Mononuclear cell (primary cell): Measurements from ENCODE around the gene C3. TPM values are rescaled to one million over a fixed set of nuclear protein-coding genes. Genes with fewer than 3 reads are reported as not detected.
"Not testable (repeated sequence)": the region's sequence is repeated elsewhere in the genome, so short reads cannot be mapped to it uniquely, and the experiment has no call there.

ENCODE experiments used
- H3K27me3 ChIP-seq: 2 replicates; pipeline ENCODE4 v1.6.0; 2011; ENCODE audit warnings: low read length, control low read depth; ENCODE audit not compliant: insufficient read depth
- H3K4me1 ChIP-seq: 2 replicates; pipeline ENCODE4 v1.5.1; 2011; ENCODE audit warnings: mild to moderate bottlenecking, low read length, control low read depth; ENCODE audit not compliant: insufficient read depth
- H3K4me3 ChIP-seq: 2 replicates; pipeline ENCODE4 v1.5.1; 2011; ENCODE audit warnings: mild to moderate bottlenecking, low read length, moderate library complexity
- H3K9me3 ChIP-seq: 2 replicates; pipeline ENCODE4 v1.5.1; 2011; ENCODE audit warnings: low read depth, mild to moderate bottlenecking, control low read depth, low read length
- total RNA-seq: library from RNA; depleted of rRNA; stranded (reverse); fragments of >200 nt; gene quantifications from one replicate; pipeline ENCODE4 v1.2.3, GENCODE V29; 2012

C3 gene
- total RNA-seq, 1 donor, result 3.1 TPM

GRCh38 chr19:6685482-6685881 is 35.0 kb downstream of the C3 start:
- Histone ChIP-seq H3K4me3 (no peak overlapping the region), H3K4me1 (peaks cover 18% of the 10 kb centered on the region), H3K27me3 (no peaks in the 10 kb centered on the region), H3K9me3 (no peaks in the 10 kb centered on the region)

DNA sequence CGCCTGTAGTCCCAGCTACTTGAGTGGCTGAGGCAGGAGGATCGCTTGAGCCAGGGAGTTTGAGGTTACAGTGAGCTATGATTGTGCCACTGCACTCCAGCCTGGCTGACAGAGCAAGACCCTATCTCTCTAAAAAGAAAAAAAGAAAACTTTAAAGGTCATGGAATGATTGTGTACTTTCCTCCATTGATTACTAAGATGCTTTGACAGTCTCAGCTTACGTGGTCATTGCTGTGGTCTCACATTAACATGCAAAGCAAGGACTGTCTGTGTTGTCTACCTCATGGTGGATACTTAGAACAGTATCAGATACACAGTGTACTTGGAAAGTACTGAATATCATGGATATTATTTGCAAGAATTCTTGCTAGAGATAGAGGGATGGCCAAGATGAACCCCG is 36.5 kb downstream of the C3 start:
- Histone ChIP-seq H3K9me3 (no peaks in the 10 kb centered on the region), H3K27me3 (no peaks in the 10 kb centered on the region), H3K4me1 (peaks cover 23% of the 10 kb centered on the region), H3K4me3 (no peak overlapping the region)

- no peaks in the 10 kb centered on the region for H3K27me3 ChIP-seq
- no peaks in the 10 kb centered on the region for H3K9me3 ChIP-seq
- H3K4me1 ChIP-seq, result peaks cover 31% of the 10 kb centered on the region
- H3K4me3 ChIP-seq, result no peak overlapping the region
Observed at GRCh38 chr19:6682607-6683128, 37.8 kb downstream of the C3 start.

- Histone ChIP-seq H3K27me3 (no peaks in the 10 kb centered on the region), H3K4me3 (no peak overlapping the region), H3K9me3 (no peaks in the 10 kb centered on the region), H3K4me1 (peaks cover 23% of the 10 kb centered on the region)
Observed at GRCh38 chr19:6680141-6680540, 40.3 kb downstream of the C3 start.

- H3K4me1 ChIP-seq, result peaks cover 33% of the 10 kb centered on the region
- no peaks in the 10 kb centered on the region for H3K9me3 ChIP-seq
- H3K4me3 ChIP-seq, result no peak overlapping the region
- no peaks in the 10 kb centered on the region for H3K27me3 ChIP-seq
Observed at GRCh38 chr19:6679139-6679538, 41.3 kb downstream of the C3 start.

GRCh38 chr19:6678690-6679109 is 41.8 kb downstream of the C3 start:
- H3K27me3 ChIP-seq, result no peaks in the 10 kb centered on the region
- no peaks in the 10 kb centered on the region for H3K9me3 ChIP-seq
- H3K4me3 ChIP-seq, result no peak overlapping the region
- peaks cover 37% of the 10 kb centered on the region for H3K4me1 ChIP-seq

DNA sequence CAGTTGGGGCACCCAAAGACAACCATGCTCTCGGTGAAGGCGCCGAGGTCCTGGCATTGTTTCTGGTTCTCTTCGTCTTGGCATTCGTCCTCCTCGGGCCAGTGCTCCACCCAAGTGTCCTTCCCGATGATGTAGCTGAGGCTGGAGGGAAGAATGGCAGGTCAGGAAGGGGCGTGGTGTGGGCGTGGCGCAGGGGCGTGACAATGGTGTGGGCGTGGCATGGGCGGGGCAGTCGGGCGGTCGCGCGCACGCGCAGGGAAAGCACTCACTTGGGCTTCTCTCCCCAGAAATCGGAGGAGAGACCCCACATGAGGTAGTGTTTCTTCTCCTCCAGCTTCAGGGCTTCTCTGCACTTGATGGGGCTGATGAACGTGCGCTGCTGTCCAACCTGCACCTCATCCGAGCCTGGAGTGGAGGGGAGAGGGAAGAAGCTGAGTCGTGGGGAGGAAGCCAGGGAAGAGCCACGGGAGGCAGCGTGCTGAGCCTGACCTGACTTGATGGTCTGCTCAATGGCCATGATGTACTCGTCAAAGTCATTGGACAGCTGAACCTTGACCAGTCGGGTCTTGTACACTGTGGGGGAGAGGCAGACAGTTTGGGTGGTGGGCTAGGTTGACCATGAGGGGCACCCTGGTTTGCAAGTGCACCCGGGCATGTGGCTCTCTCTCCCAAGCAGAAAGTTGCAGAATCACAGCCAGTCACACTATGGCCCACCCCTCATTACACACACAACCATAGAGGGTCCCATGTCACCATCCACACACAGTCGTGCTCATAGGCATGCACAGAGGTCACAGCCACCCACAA is 42.4 kb downstream of the C3 start:
- Histone ChIP-seq H3K4me1 (peaks cover 37% of the 10 kb centered on the region), H3K27me3 (no peaks in the 10 kb centered on the region), H3K9me3 (no peaks in the 10 kb centered on the region), H3K4me3 (no peak overlapping the region)

DNA sequence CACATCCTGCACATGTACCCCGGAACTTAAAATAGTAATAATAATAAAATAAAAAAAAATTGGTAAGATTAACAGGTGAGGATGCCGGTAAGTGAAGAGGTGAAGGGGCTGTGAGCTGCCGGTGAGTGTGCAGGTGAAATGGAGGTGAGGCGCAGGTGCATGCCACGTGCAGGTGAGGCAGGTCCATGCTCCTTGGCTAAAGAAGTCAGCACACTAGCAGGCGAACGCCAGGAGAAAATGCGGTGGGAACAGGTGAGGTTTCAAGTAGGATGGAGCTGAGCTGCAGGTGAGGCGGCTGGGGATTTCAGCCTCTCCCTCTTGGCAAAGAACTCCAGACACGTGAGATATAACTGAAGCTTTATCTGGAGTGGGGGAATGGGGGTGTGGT is 43.0 kb downstream of the C3 start:
- H3K4me3 ChIP-seq, result no peak overlapping the region
- H3K27me3 ChIP-seq, result no peaks in the 10 kb centered on the region
- peaks cover 37% of the 10 kb centered on the region for H3K4me1 ChIP-seq
- H3K9me3 ChIP-seq, result no peaks in the 10 kb centered on the region

DNA sequence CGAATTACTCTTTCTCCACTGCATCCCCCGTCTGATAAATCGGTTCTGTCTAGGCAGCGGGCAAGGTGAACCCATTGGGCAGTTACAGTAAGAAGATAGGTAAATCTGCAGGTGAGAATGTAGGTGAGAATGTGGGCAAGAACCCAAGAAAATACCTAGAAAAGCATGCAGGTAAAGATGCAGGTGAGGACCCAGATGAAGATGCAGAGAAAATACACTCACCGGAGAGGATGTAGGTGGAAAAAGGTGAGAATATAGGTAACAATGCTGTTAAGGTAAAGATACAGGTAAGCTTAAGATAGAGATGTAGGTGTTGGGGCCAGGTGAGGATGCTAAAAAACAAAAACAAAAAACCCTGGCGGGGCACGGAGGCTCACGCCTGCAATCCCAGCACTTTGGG is 44.2 kb downstream of the C3 start:
- Histone ChIP-seq H3K27me3 (no peaks in the 10 kb centered on the region), H3K9me3 (no peaks in the 10 kb centered on the region), H3K4me1 (peaks cover 46% of the 10 kb centered on the region), H3K4me3 (no peak overlapping the region)

DNA sequence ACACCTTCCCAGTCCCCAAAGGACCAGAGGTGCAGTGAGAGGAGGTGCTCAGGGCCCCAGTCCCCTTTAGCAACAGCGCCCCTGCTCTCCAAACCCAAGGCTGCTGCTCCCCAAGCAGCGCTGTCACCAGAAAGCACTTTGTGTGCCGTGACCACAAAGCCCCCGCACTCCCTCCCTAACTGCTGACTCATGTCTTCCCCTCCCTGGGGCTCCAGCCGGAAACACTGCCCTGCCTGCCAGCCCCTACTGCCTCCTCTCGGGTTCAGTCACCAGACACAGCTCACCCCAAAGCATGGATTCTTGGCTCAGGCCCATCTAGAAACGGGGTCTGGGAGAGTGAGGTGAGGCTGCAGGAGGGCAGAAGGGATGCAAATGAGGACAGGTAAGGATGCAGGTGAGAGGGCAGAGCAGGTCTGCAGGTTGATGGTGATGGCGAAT is 45.6 kb downstream of the C3 start:
- no peak overlapping the region for H3K4me3 ChIP-seq
- H3K27me3 ChIP-seq, result no peaks in the 10 kb centered on the region
- H3K4me1 ChIP-seq, result peaks cover 53% of the 10 kb centered on the region
- no peaks in the 10 kb centered on the region for H3K9me3 ChIP-seq

DNA sequence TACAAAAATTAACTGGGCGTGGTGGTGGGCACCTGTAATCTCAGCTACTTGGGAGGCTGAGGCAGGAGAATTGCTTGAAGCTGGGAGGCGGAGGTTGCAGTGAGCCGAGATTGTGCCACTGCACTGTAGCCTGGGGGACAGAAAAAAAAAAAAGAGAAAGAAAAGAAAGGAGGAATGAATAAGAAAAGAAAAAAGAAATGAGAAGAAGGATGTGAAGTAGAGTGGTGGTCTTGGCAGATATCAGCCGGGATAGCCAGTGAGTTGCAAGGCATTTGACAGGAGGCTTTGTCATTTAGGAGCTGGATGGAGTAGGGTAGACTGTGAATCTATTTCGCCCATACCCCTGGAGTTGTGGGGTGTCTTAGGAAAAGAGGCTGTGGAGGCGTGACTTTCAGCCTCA is 46.0 kb downstream of the C3 start:
- H3K4me1 ChIP-seq, result peaks cover 58% of the 10 kb centered on the region
- not testable (repeated sequence) for H3K27me3 ChIP-seq, H3K4me3 ChIP-seq, H3K9me3 ChIP-seq

GRCh38 chr19:6672693-6673290 is 47.7 kb downstream of the C3 start:
- H3K27me3 ChIP-seq, result no peaks in the 10 kb centered on the region
- no peak overlapping the region for H3K4me3 ChIP-seq
- no peaks in the 10 kb centered on the region for H3K9me3 ChIP-seq
- peaks cover 67% of the 10 kb centered on the region for H3K4me1 ChIP-seq

GRCh38 chr19:6671960-6672359 is 48.5 kb downstream of the C3 start:
- H3K27me3 ChIP-seq, result no peaks in the 10 kb centered on the region
- H3K4me1 ChIP-seq, result peaks cover 71% of the 10 kb centered on the region
- H3K9me3 ChIP-seq, result no peaks in the 10 kb centered on the region
- H3K4me3 ChIP-seq, result no peak overlapping the region

DNA sequence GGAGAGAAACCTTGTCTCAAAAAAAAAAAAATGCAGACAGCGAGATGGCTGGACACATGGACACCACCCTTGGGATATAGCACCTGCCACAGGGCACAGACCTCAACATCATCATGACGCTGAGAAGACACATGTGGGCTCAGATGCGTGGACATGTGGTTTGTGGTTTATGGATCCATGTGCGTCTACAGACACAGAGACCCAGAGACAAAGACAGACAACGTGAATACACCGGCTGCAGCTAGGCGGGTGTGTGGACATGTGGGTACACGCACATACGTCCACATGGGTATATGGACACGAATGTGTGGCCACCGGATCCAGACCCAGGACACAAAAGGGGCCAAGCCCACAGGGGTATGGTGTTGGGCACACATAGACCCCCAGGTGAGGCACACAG is 51.8 kb downstream of the C3 start:
- H3K9me3 ChIP-seq, result no peaks in the 10 kb centered on the region
- peak overlapping the region; percentile 55 for H3K4me3 ChIP-seq
- H3K4me1 ChIP-seq, result peaks cover 68% of the 10 kb centered on the region
- no peaks in the 10 kb centered on the region for H3K27me3 ChIP-seq

DNA sequence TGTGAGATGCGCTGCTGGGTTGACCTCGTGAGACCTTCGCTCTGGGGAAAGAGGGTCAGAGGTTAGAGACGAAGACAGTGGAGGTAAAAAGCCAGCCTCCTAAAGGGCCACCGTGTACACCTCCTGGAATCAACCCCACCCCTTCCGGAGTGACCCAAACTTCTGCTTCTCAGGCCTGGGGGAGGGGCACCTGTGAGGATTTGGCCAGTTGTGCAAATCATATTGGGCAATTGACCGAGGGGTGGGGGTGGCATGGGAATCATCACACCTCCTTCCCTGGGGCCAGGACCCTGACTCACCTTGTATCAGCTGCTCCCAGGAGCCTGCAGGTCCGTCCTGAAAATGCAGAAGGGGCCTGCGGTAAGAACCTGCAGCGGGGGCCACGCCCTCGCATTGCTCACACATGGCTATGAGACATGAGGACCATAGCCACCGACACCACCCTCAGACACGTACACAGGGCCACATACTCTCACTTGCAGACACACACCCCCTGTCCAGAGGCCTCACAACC is 53.3 kb downstream of the C3 start:
- Histone ChIP-seq H3K4me1 (peaks cover 80% of the 10 kb centered on the region), H3K27me3 (no peaks in the 10 kb centered on the region), H3K4me3 (no peak overlapping the region), H3K9me3 (no peaks in the 10 kb centered on the region)
